ENCODE measurements around the gene MAP4K4. TPM values are rescaled to one million over a fixed set of nuclear protein-coding genes. Genes with fewer than 3 reads are reported as not detected.

The MAP4K4 gene
- polyA plus RNA-seq, 1 donor (not counting 4 experiments of a cell fraction or from before 2014, with no cell fraction given): 84.1 TPM

GRCh38 chr2:101830146-101830545 lies 132.6 kb downstream of the MAP4K4 start:
- H2AFZ ChIP-seq (ENCODE audit: control insufficient read depth, low read length): no peak overlapping the region
- H3K27ac ChIP-seq (ENCODE audit: control insufficient read depth, insufficient read depth, low read length): peak overlapping the region; percentile 58
- dilution Hi-C loops (cut with MboI; ENCODE audit: extremely low pct_ligation_motif_present, low sequenced_read_pairs): no loop called here
- TF ChIP-seq CTCF (optimal IDR thresholded peaks at IDR 0.05 in 1 of 3, IDR thresholded peaks at IDR 0.05 in 1 of 3, conservative IDR thresholded peaks at IDR 0.05 in 1 of 3; ENCODE audit: extremely low read depth in 1 of 3, insufficient read depth in 2 of 3, low read length in 3 of 3): no peak
- no peak for TF ChIP-seq EZH2 (IDR thresholded peaks at IDR 0.05; ENCODE audit: low read length)
- H3K4me2 ChIP-seq (ENCODE audit: control insufficient read depth, extremely low read depth, insufficient read depth, low read depth, low read length): no peak overlapping the region
- H3K9ac ChIP-seq (ENCODE audit: control insufficient read depth, extremely low read depth, insufficient read depth, low read length): no peak overlapping the region
- peaks cover 4% of the 10 kb centered on the region for H4K20me1 ChIP-seq (ENCODE audit: control insufficient read depth, extremely low read depth, insufficient read depth, low read length)
- H3K4me1 ChIP-seq (ENCODE audit: control insufficient read depth, extremely low read depth, insufficient read depth, low read length): peaks cover 34% of the 10 kb centered on the region
- FAIRE-seq (no peak), DNase-seq (ENCODE audit: low read depth, low spot score) (no peak)
- no peaks in the 10 kb centered on the region for H3K9me3 ChIP-seq (ENCODE audit: control insufficient read depth, low read depth, low read length)
- H3K9me1 ChIP-seq (ENCODE audit: control insufficient read depth, extremely low read depth, insufficient read depth, low read length): no peaks in the 10 kb centered on the region
- no peaks in the 10 kb centered on the region for H3K27me3 ChIP-seq (ENCODE audit: control insufficient read depth, extremely low read depth, insufficient read depth, low read length)
- H3K36me3 ChIP-seq (ENCODE audit: control insufficient read depth in 2 of 2, extremely low read depth in 1 of 2, insufficient read depth in 2 of 2, low read length in 2 of 2): peaks cover 16 to 44% of the 10 kb centered on the region in 2 experiments
- peaks cover 30% of the 10 kb centered on the region for H3K79me2 ChIP-seq (ENCODE audit: control insufficient read depth, insufficient read depth, low read length)
- no peak overlapping the region for H3K4me3 ChIP-seq (ENCODE audit: control insufficient read depth in 2 of 3, extremely low read depth in 1 of 3, insufficient read depth in 2 of 3, low read depth in 1 of 3, low read length in 3 of 3)

- peaks cover 17 to 46% of the 10 kb centered on the region in 2 experiments for H3K36me3 ChIP-seq (ENCODE audit: control insufficient read depth in 2 of 2, extremely low read depth in 1 of 2, insufficient read depth in 2 of 2, low read length in 2 of 2)
- no peak overlapping the region for H2AFZ ChIP-seq (ENCODE audit: control insufficient read depth, low read length)
- H3K79me2 ChIP-seq (ENCODE audit: control insufficient read depth, insufficient read depth, low read length): peaks cover 30% of the 10 kb centered on the region
- H4K20me1 ChIP-seq (ENCODE audit: control insufficient read depth, extremely low read depth, insufficient read depth, low read length): peaks cover 4% of the 10 kb centered on the region
- H3K9me1 ChIP-seq (ENCODE audit: control insufficient read depth, extremely low read depth, insufficient read depth, low read length): no peaks in the 10 kb centered on the region
- FAIRE-seq: peak; percentile 23
- peaks cover 34% of the 10 kb centered on the region for H3K4me1 ChIP-seq (ENCODE audit: control insufficient read depth, extremely low read depth, insufficient read depth, low read length)
- H3K4me3 ChIP-seq (ENCODE audit: control insufficient read depth in 2 of 3, extremely low read depth in 1 of 3, insufficient read depth in 2 of 3, low read depth in 1 of 3, low read length in 3 of 3): no peak overlapping the region
- DNase-seq (ENCODE audit: low read depth, low spot score): no peak
- H3K9me3 ChIP-seq (ENCODE audit: control insufficient read depth, low read depth, low read length): no peaks in the 10 kb centered on the region
- dilution Hi-C loops (cut with MboI; ENCODE audit: extremely low pct_ligation_motif_present, low sequenced_read_pairs): no loop called here
- no peak for TF ChIP-seq EZH2 (IDR thresholded peaks at IDR 0.05; ENCODE audit: low read length)
- no peak for TF ChIP-seq CTCF (optimal IDR thresholded peaks at IDR 0.05 in 1 of 3, IDR thresholded peaks at IDR 0.05 in 1 of 3, conservative IDR thresholded peaks at IDR 0.05 in 1 of 3; ENCODE audit: extremely low read depth in 1 of 3, insufficient read depth in 2 of 3, low read length in 3 of 3)
- H3K4me2 ChIP-seq (ENCODE audit: control insufficient read depth, extremely low read depth, insufficient read depth, low read depth, low read length): no peak overlapping the region
- no peak overlapping the region for H3K9ac ChIP-seq (ENCODE audit: control insufficient read depth, extremely low read depth, insufficient read depth, low read length)
- no peaks in the 10 kb centered on the region for H3K27me3 ChIP-seq (ENCODE audit: control insufficient read depth, extremely low read depth, insufficient read depth, low read length)
- peak overlapping the region; percentile 58 for H3K27ac ChIP-seq (ENCODE audit: control insufficient read depth, insufficient read depth, low read length)
Measured at GRCh38 chr2:101830555-101830954, 133.0 kb downstream of the MAP4K4 start.
